Measurements from ENCODE around the gene COX8A.
"Not testable (repeated sequence)": the region's sequence is repeated elsewhere in the genome, so short reads cannot be mapped to it uniquely, and the experiment has no call there.

Gene COX8A

GRCh38 chr11:63963895-63964294, 10.5 kb upstream of the COX8A start:
- H3K4me3 ChIP-seq, H3K27ac ChIP-seq: not testable (repeated sequence)

GRCh38 chr11:63966444-63966843, 8.0 kb upstream of the COX8A start:
- Histone ChIP-seq H3K27ac (no peak overlapping the region), H3K4me3 (no peak overlapping the region)

GRCh38 chr11:63969461-63969860, 5.0 kb upstream of the COX8A start:
- Histone ChIP-seq H3K4me3 (no peak overlapping the region), H3K27ac (no peak overlapping the region)

- H3K4me3 ChIP-seq, result no peak overlapping the region
- H3K27ac ChIP-seq, result no peak overlapping the region
Measured at GRCh38 chr11:63970902-63971301, 3.5 kb upstream of the COX8A start.

GRCh38 chr11:63973912-63974258, 535 bp upstream of the COX8A start:
- H3K4me3 ChIP-seq, result not testable (repeated sequence)
- H3K27ac ChIP-seq, result peak overlapping the region in 1 of 21 experiments; percentile 97

- Histone ChIP-seq H3K27ac (peak overlapping the region in 4 of 21 experiments; percentile 5 to 56 (median 40)), H3K4me3 (no peak overlapping the region)
Measured at GRCh38 chr11:63978551-63979239, 4.3 kb downstream of the COX8A start.

GRCh38 chr11:63979426-63979825, 5.0 kb downstream of the COX8A start:
- Histone ChIP-seq H3K4me3 (no peak overlapping the region), H3K27ac (peak overlapping the region in 2 of 21 experiments; percentile 54 to 56)

GRCh38 chr11:63985812-63986155, 11.4 kb downstream of the COX8A start:
- H3K27ac ChIP-seq, result peak overlapping the region in 20 of 21 experiments; percentile 74 to 97 (median 92)
- peak overlapping the region; percentile 68 to 99 (median 88) for H3K4me3 ChIP-seq

- H3K4me3 ChIP-seq, result peak within 1 kb of the TSS; percentile 68 to 99 (median 88)
- H3K27ac ChIP-seq, result peak within 1 kb of the TSS; percentile 74 to 97 (median 92)
Measured at GRCh38 chr11:63986156-63986931, 11.9 kb downstream of the COX8A start, which contains the start of gene OTUB1. Gene OTUB1, plus strand, starts transcription at chr11:63986438. Its CDS starts 19 bp downstream, at chr11:63986457.

- Histone ChIP-seq H3K27ac (peak overlapping the region; percentile 74 to 97 (median 92)), H3K4me3 (peak overlapping the region; percentile 68 to 99 (median 88))
Measured at GRCh38 chr11:63986932-63987513, 12.6 kb downstream of the COX8A start.

GRCh38 chr11:63991558-63991957, 17.1 kb downstream of the COX8A start:
- Histone ChIP-seq H3K4me3 (no peak overlapping the region), H3K27ac (no peak overlapping the region)

GRCh38 chr11:63993100-63993499, 18.7 kb downstream of the COX8A start:
- Histone ChIP-seq H3K4me3 (no peak overlapping the region), H3K27ac (no peak overlapping the region)

GRCh38 chr11:63993993-63994392, 19.6 kb downstream of the COX8A start:
- no peak overlapping the region for H3K27ac ChIP-seq
- no peak overlapping the region for H3K4me3 ChIP-seq

- H3K27ac ChIP-seq, result no peak overlapping the region
Measured at GRCh38 chr11:63996512-63996911, 22.1 kb downstream of the COX8A start.

GRCh38 chr11:63997104-63997700, 22.8 kb downstream of the COX8A start:
- H3K4me3 ChIP-seq, result no peak overlapping the region
- no peak overlapping the region for H3K27ac ChIP-seq

More at GRCh38 chr11:63996512-63996911, 22.1 kb downstream of the COX8A start:
- no peak overlapping the region for H3K4me3 ChIP-seq

GRCh38 chr11:63997801-63998337, 23.4 kb downstream of the COX8A start:
- Histone ChIP-seq H3K4me3 (no peak overlapping the region), H3K27ac (peak overlapping the region in 3 of 21 experiments; percentile 36 to 62 (median 61))

GRCh38 chr11:63998558-63999348, 24.3 kb downstream of the COX8A start:
- peak overlapping the region in 5 of 7 experiments; percentile 13 to 42 (median 18) for H3K4me3 ChIP-seq
- H3K27ac ChIP-seq, result peak overlapping the region in 13 of 21 experiments; percentile 2 to 62 (median 31)

- H3K4me3 ChIP-seq, result peak overlapping the region; percentile 13 to 42 (median 20)
- peak overlapping the region in 8 of 21 experiments; percentile 10 to 61 (median 29) for H3K27ac ChIP-seq
Measured at GRCh38 chr11:63999349-64000025, 25.1 kb downstream of the COX8A start.

All from skin epidermis (tissue), 12 donors.